Aorta (tissue), 4 donors: ENCODE measurements around the gene GNG10. TPM values are rescaled to one million over a fixed set of nuclear protein-coding genes. Genes with fewer than 3 reads are reported as not detected.

Source experiments
- polyA plus RNA-seq, 2 donors: library from polyadenylated mRNA; stranded (reverse); fragments of 200-250 nt; gene quantifications; one replicate each; pipeline ENCODE4 v1.2.3, GENCODE V29; 2013
- total RNA-seq, 2 donors: library from RNA; stranded (reverse); fragmentation: NEBNext Ultra II Directional; extraction: Animal tissue kit (Norgen Biotek cat#: 25700); gene quantifications; one replicate each; pipeline ENCODE4 v1.2.1, GENCODE V29; 2021
- donor health status: healthy with polysubstance abuse.
- donor health status: Bipolar disorder and iron deficiency.
- donor health status: DM: no; HTN: no; CAD: no.
- donor health status: DM: yes; HTN: yes; CAD: no.

Gene GNG10
- total and polyA plus RNA-seq, 4 donors = 40.2 to 139 (median 44.9) TPM

Other genes with a start within 250 kb of the GNG10 start
- 10 to 100 TPM; 74.6 to 94.3 TPM for gene ECPAS, start 177.2 kb upstream of the GNG10 start, total RNA-seq
- 10 to 100 TPM; 11.0 to 28.9 TPM for gene ECPAS, start 177.2 kb upstream of the GNG10 start, polyA plus RNA-seq
- gene ZNF483, start 136.4 kb upstream of the GNG10 start, total RNA-seq = 10 to 100 TPM; 14.6 to 21.8 TPM
- 1 to 10 TPM in 1 of 2 donors, not detected in 1; 1.2 TPM for gene ZNF483, start 136.4 kb upstream of the GNG10 start, polyA plus RNA-seq
- gene PTGR1, start 62.0 kb upstream of the GNG10 start, total RNA-seq = 10 to 100 TPM; 18.2 to 43.1 TPM
- gene PTGR1, start 62.0 kb upstream of the GNG10 start, polyA plus RNA-seq = 100 to 1,000 TPM in 1 of 2 donors, 10 to 100 TPM in 1; 35.9 to 138 TPM
- 1 to 10 TPM; 5.6 to 6.0 TPM for gene DNAJC25, start 30.3 kb upstream of the GNG10 start, total RNA-seq
- gene DNAJC25, start 30.3 kb upstream of the GNG10 start, polyA plus RNA-seq = 1 to 10 TPM; 5.0 to 5.1 TPM
- under 1 TPM in 1 of 2 donors, not detected in 1; 0.15 TPM for gene SHOC1, start 133.3 kb downstream of the GNG10 start, total RNA-seq
- not detected for gene SHOC1, start 133.3 kb downstream of the GNG10 start, polyA plus RNA-seq
- 10 to 100 TPM; 36.6 to 51.2 TPM for gene UGCG, start 235.2 kb downstream of the GNG10 start, total RNA-seq
- 10 to 100 TPM in 1 of 2 donors, 1 to 10 TPM in 1; 7.9 to 10.2 TPM for gene UGCG, start 235.2 kb downstream of the GNG10 start, polyA plus RNA-seq